ENCODE results near the gene FRRS1. TPM values are rescaled to one million over a fixed set of nuclear protein-coding genes. Genes with fewer than 3 reads are reported as not detected.

FRRS1 gene
- total RNA-seq, 1 donor from 2014 or later = 7.0 TPM

- DNase-seq (ENCODE audit: low read depth) = no peak
These were observed 90.4 kb downstream of the FRRS1 start for GRCh38 chr1:99675994-99676393.

GRCh38 chr1:99675292-99675691 lies 91.1 kb downstream of the FRRS1 start:
- no peak for DNase-seq (ENCODE audit: low read depth)

- DNase-seq (ENCODE audit: low read depth) = no peak
These were observed 92.0 kb downstream of the FRRS1 start for GRCh38 chr1:99674115-99675064.

GRCh38 chr1:99673315-99673714 lies 93.1 kb downstream of the FRRS1 start:
- DNase-seq (ENCODE audit: low read depth) = no peak

- DNase-seq (ENCODE audit: low read depth) = peak; percentile 32
These were observed 93.8 kb downstream of the FRRS1 start for GRCh38 chr1:99672530-99673213.

GRCh38 chr1:99672038-99672437 lies 94.4 kb downstream of the FRRS1 start:
- no peak for DNase-seq (ENCODE audit: low read depth)

- DNase-seq (ENCODE audit: low read depth) = no peak
These were observed 95.9 kb downstream of the FRRS1 start for GRCh38 chr1:99670583-99670982.

GRCh38 chr1:99669821-99670220 lies 96.6 kb downstream of the FRRS1 start:
- DNase-seq (ENCODE audit: low read depth) = no peak

GRCh38 chr1:99669376-99669775 lies 97.1 kb downstream of the FRRS1 start:
- no peak for DNase-seq (ENCODE audit: low read depth)

- DNase-seq (ENCODE audit: low read depth) = no peak
These were observed 101.2 kb downstream of the FRRS1 start for GRCh38 chr1:99665212-99665611.

- DNase-seq (ENCODE audit: low read depth) = no peak
These were observed 102.9 kb downstream of the FRRS1 start for GRCh38 chr1:99663501-99663900.

GRCh38 chr1:99662539-99663080 lies 103.8 kb downstream of the FRRS1 start:
- no peak for DNase-seq (ENCODE audit: low read depth)

GRCh38 chr1:99661780-99662179 lies 104.7 kb downstream of the FRRS1 start:
- DNase-seq (ENCODE audit: low read depth) = no peak

- no peak for DNase-seq (ENCODE audit: low read depth)
These were observed 105.9 kb downstream of the FRRS1 start for GRCh38 chr1:99660496-99660895.

- peak; percentile 74 for DNase-seq (ENCODE audit: low read depth)
These were observed 106.7 kb downstream of the FRRS1 start for GRCh38 chr1:99659755-99660210.

Other genes with a start within 250 kb of the FRRS1 start
- gene PALMD, start 120.5 kb downstream of the FRRS1 start, total RNA-seq = 0.20 TPM in 1 of 2 replicates, not detected in the other
- 15.6 and 21.1 TPM in 2 replicates for gene AGL, start 83.7 kb upstream of the FRRS1 start, total RNA-seq
- 29.0 and 40.6 TPM in 2 replicates for gene SLC35A3, start 203.4 kb upstream of the FRRS1 start, total RNA-seq

Measured in renal cortical epithelial cell (primary cell).